Measurements from ENCODE around the gene IKBKG. TPM values are rescaled to one million over a fixed set of nuclear protein-coding genes. Genes with fewer than 3 reads are reported as not detected.

IKBKG gene
- total and polyA plus RNA-seq, 4 experiments from 2014 or later = 28.2 to 44.7 (median 39.5) TPM

- Histone ChIP-seq H3K27ac (ENCODE audit: low read depth, low read length) (no peak overlapping the region), H3K9me3 (ENCODE audit: control insufficient read depth in 1 of 2, low read length in 2 of 2) (no peaks in the 10 kb centered on the region), H3K27me3 (ENCODE audit: insufficient read depth, low read length) (no peaks in the 10 kb centered on the region), H3K4me3 (ENCODE audit: low read length in 2 of 2) (no peak overlapping the region), H3K36me3 (ENCODE audit: insufficient read depth, low read length) (no peaks in the 10 kb centered on the region), H3K4me1 (ENCODE audit: insufficient read depth, low read length) (peaks cover 5% of the 10 kb centered on the region)
- H3K9me3 Mint-ChIP-seq = peaks cover 0 to 5% (median 0%) of the 10 kb centered on the region in 8 donors
- ChIA-PET POLR2A (ENCODE audit: partially characterized antibody) (interaction anchor here (1.0 to 1.6 kb wide), 2 partner anchors 17 to 109 kb away, joined by 4 read pairs; partner anchors contain the start of genes RPL10 and SLC10A3), CTCF (ENCODE audit: partially characterized antibody) (interaction anchor here (1.2 kb wide), 1 partner anchor 19 kb away, joined by 5 read pairs; no protein-coding TSS in a partner anchor)
- H3K4me1 Mint-ChIP-seq = peaks cover 2 to 16% (median 6%) of the 10 kb centered on the region in 4 donors
- intact Hi-C loops (cut with micrococcal nuclease) = no loop called here
- no peak overlapping the region for H3K4me3 Mint-ChIP-seq
- peaks cover 9 to 15% of the 10 kb centered on the region in 2 donors for H3K36me3 Mint-ChIP-seq
- H3K27me3 Mint-ChIP-seq = no peaks in the 10 kb centered on the region
- H3K27ac Mint-ChIP-seq = no peak overlapping the region
- no peak for DNase-seq
These were observed 39.6 kb upstream of the IKBKG start for GRCh38 chrX:154507673-154508383.

GRCh38 chrX:154508384-154508745 lies 39.1 kb upstream of the IKBKG start:
- Mint-ChIP-seq H3K27ac (no peak overlapping the region), H3K27me3 (no peaks in the 10 kb centered on the region), H3K4me1 (peaks cover 2 to 17% (median 6%) of the 10 kb centered on the region in 4 donors), H3K4me3 (no peak overlapping the region), H3K9me3 (peaks cover 0 to 5% (median 0%) of the 10 kb centered on the region in 8 donors), H3K36me3 (peaks cover 9 to 15% of the 10 kb centered on the region in 2 donors)
- intact Hi-C loops (cut with micrococcal nuclease) = no loop called here
- H3K36me3 ChIP-seq (ENCODE audit: insufficient read depth, low read length) = no peaks in the 10 kb centered on the region
- no peak overlapping the region for H3K4me3 ChIP-seq (ENCODE audit: low read length in 2 of 2)
- peaks cover 5% of the 10 kb centered on the region for H3K4me1 ChIP-seq (ENCODE audit: insufficient read depth, low read length)
- no peak for DNase-seq
- H3K9me3 ChIP-seq (ENCODE audit: control insufficient read depth in 1 of 2, low read length in 2 of 2) = no peaks in the 10 kb centered on the region
- no peak overlapping the region for H3K27ac ChIP-seq (ENCODE audit: low read depth, low read length)
- H3K27me3 ChIP-seq (ENCODE audit: insufficient read depth, low read length) = no peaks in the 10 kb centered on the region
- ChIA-PET POLR2A (ENCODE audit: partially characterized antibody) (interaction anchor here (1.6 kb wide), 1 partner anchor 110 kb away, joined by 4 read pairs; the partner anchor contains the start of gene RPL10), CTCF (ENCODE audit: partially characterized antibody) (no interaction called here)

DNA sequence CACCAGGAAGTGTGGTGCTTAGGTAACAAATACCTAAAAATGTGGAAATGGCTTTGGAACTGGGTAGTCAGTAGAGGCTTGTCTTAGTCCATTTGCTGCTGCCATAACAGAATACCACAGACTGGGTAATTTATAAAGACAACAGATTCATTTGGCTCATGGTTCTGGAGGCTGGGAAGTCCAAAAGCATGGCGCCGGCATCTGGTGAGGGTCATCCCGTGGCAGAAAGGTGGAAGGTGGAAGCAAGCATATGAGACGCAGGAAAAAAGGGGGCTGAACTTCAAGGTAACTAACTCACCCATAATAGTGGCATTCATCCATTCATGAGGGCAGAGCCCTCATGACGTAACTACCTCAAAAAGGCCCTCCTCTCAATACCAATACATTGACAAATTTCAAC lies 38.0 kb upstream of the IKBKG start:
- ChIA-PET POLR2A (ENCODE audit: partially characterized antibody) (no interaction called here), CTCF (ENCODE audit: partially characterized antibody) (no interaction called here)
- peak overlapping the region in 1 of 7 donors; percentile 45 for H3K27ac Mint-ChIP-seq
- Histone ChIP-seq H3K9me3 (ENCODE audit: control insufficient read depth in 1 of 2, low read length in 2 of 2) (no peaks in the 10 kb centered on the region), H3K36me3 (ENCODE audit: insufficient read depth, low read length) (no peaks in the 10 kb centered on the region), H3K4me3 (ENCODE audit: low read length in 2 of 2) (no peak overlapping the region), H3K27me3 (ENCODE audit: insufficient read depth, low read length) (no peaks in the 10 kb centered on the region), H3K27ac (ENCODE audit: low read depth, low read length) (no peak overlapping the region), H3K4me1 (ENCODE audit: insufficient read depth, low read length) (peaks cover 5% of the 10 kb centered on the region)
- no peak for DNase-seq
- H3K27me3 Mint-ChIP-seq = no peaks in the 10 kb centered on the region
- peaks cover 9 to 15% of the 10 kb centered on the region in 2 donors for H3K36me3 Mint-ChIP-seq
- intact Hi-C loops (cut with micrococcal nuclease) = no loop called here
- peaks cover 0 to 5% (median 0%) of the 10 kb centered on the region in 8 donors for H3K9me3 Mint-ChIP-seq
- no peak overlapping the region for H3K4me3 Mint-ChIP-seq
- H3K4me1 Mint-ChIP-seq = peaks cover 6 to 24% (median 12%) of the 10 kb centered on the region in 4 donors

DNA sequence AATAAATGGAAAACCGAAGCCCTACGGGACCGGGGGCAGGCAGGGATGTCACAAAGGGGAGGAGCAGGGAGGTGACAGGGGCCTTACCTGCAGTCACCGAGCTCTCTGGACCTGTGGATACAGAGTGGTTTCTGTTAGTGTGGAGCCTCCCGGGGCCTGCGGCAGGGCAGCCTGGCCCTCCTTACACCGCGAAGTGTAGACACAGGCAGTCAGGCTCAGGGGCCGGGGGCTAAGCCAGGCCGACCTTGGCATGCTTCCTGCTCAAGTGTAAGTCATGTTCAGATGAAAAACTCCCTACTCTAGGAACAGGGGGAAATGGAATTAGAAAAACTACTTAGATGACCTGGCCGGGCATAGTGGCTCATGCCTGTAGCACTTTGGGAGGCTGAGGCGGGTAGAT lies 35.7 kb upstream of the IKBKG start:
- H3K36me3 Mint-ChIP-seq = peaks cover 10 to 15% of the 10 kb centered on the region in 2 donors
- H3K27ac ChIP-seq (ENCODE audit: low read depth, low read length) = peak overlapping the region; percentile 9
- no peaks in the 10 kb centered on the region for H3K27me3 Mint-ChIP-seq
- H3K27ac Mint-ChIP-seq = peak overlapping the region in 5 of 7 donors; percentile 24 to 77 (median 68)
- POLR2A ChIA-PET (ENCODE audit: partially characterized antibody) = no interaction called here
- H3K4me3 Mint-ChIP-seq = no peak overlapping the region
- DNase-seq = no peak
- H3K9me3 ChIP-seq (ENCODE audit: control insufficient read depth in 1 of 2, low read length in 2 of 2) = no peaks in the 10 kb centered on the region
- no peak overlapping the region for H3K4me3 ChIP-seq (ENCODE audit: low read length in 2 of 2)
- intact Hi-C loops (cut with micrococcal nuclease) = no loop called here
- peaks cover 0 to 5% (median 0%) of the 10 kb centered on the region in 8 donors for H3K9me3 Mint-ChIP-seq
- no peaks in the 10 kb centered on the region for H3K36me3 ChIP-seq (ENCODE audit: insufficient read depth, low read length)
- CTCF ChIA-PET (ENCODE audit: partially characterized antibody) = no interaction called here
- peaks cover 10 to 32% (median 21%) of the 10 kb centered on the region in 4 donors for H3K4me1 Mint-ChIP-seq
- no peaks in the 10 kb centered on the region for H3K27me3 ChIP-seq (ENCODE audit: insufficient read depth, low read length)
- H3K4me1 ChIP-seq (ENCODE audit: insufficient read depth, low read length) = peaks cover 14% of the 10 kb centered on the region

DNA sequence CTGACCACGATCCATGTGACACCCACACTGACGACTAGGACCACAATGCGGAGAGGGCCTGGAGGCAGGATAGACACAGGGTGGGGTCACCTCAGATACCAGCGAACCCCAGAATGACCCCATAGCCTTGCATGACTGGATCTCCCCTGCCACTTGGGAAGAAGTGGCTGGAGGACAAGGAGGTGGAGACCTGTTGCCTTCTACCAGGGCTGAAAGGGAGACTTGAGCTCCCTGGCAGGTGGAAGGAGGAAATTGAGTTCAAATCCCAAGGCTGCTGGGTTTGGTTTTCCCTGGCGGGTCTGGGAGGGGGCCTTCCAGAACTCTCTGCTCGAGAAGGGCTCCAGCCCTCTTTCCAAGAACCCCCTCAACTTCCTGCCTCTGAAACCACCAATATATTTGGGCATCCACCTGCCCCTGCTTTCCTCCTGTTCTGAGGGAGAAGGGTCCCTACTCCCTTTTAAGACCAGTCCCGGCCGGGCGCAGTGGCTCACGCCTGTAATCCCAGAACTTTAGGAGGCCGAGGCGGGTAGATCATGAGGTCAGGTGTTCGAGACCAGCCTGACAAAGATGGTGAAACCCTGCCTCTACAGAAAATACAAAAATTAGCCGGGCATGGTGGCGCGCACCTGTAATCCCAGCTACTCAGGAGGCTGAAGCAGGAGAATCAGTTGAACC lies 34.4 kb upstream of the IKBKG start:
- DNase-seq = no peak
- Histone ChIP-seq H3K4me1 (ENCODE audit: insufficient read depth, low read length) (peaks cover 18% of the 10 kb centered on the region), H3K27me3 (ENCODE audit: insufficient read depth, low read length) (no peaks in the 10 kb centered on the region), H3K36me3 (ENCODE audit: insufficient read depth, low read length) (no peaks in the 10 kb centered on the region), H3K9me3 (ENCODE audit: control insufficient read depth in 1 of 2, low read length in 2 of 2) (no peaks in the 10 kb centered on the region), H3K27ac (ENCODE audit: low read depth, low read length) (no peak overlapping the region), H3K4me3 (ENCODE audit: low read length in 2 of 2) (no peak overlapping the region)
- peaks cover 0 to 5% (median 0%) of the 10 kb centered on the region in 8 donors for H3K9me3 Mint-ChIP-seq
- no peak overlapping the region for H3K4me3 Mint-ChIP-seq
- H3K27ac Mint-ChIP-seq = no peak overlapping the region
- ChIA-PET CTCF (ENCODE audit: partially characterized antibody) (interaction anchor here (1.0 to 1.1 kb wide), 2 partner anchors 13 to 14 kb away, joined by 3 to 5 read pairs; no protein-coding TSS in a partner anchor), POLR2A (ENCODE audit: partially characterized antibody) (no interaction called here)
- H3K27me3 Mint-ChIP-seq = no peaks in the 10 kb centered on the region
- peaks cover 10 to 32% (median 21%) of the 10 kb centered on the region in 4 donors for H3K4me1 Mint-ChIP-seq
- intact Hi-C loops (cut with micrococcal nuclease) = no loop called here
- peaks cover 10 to 15% of the 10 kb centered on the region in 2 donors for H3K36me3 Mint-ChIP-seq

GRCh38 chrX:154513716-154514115 lies 33.7 kb upstream of the IKBKG start:
- Histone ChIP-seq H3K27ac (ENCODE audit: low read depth, low read length) (no peak overlapping the region), H3K4me1 (ENCODE audit: insufficient read depth, low read length) (peaks cover 18% of the 10 kb centered on the region), H3K36me3 (ENCODE audit: insufficient read depth, low read length) (no peaks in the 10 kb centered on the region), H3K4me3 (ENCODE audit: low read length in 2 of 2) (no peak overlapping the region), H3K27me3 (ENCODE audit: insufficient read depth, low read length) (no peaks in the 10 kb centered on the region), H3K9me3 (ENCODE audit: control insufficient read depth in 1 of 2, low read length in 2 of 2) (no peaks in the 10 kb centered on the region)
- Mint-ChIP-seq H3K4me1 (peaks cover 10 to 32% (median 21%) of the 10 kb centered on the region in 4 donors), H3K36me3 (peaks cover 10 to 11% of the 10 kb centered on the region in 2 donors), H3K27ac (peak overlapping the region in 5 of 7 donors; percentile 5 to 86 (median 78)), H3K9me3 (peaks cover 0 to 5% (median 0%) of the 10 kb centered on the region in 8 donors), H3K4me3 (peak overlapping the region in 7 of 8 donors; percentile 5 to 71 (median 18)), H3K27me3 (no peaks in the 10 kb centered on the region)
- no peak for DNase-seq
- POLR2A ChIA-PET (ENCODE audit: partially characterized antibody) = interaction anchor here (0.6 to 4.2 kb wide), 3 partner anchors 23 to 377 kb away, joined by 3 to 26 read pairs (median 3); partner anchors contain the start of gene SLC10A3
- CTCF ChIA-PET (ENCODE audit: partially characterized antibody) = interaction anchor here (1.0 to 1.1 kb wide), 2 partner anchors 13 to 14 kb away, joined by 3 to 5 read pairs; no protein-coding TSS in a partner anchor
- intact Hi-C loops (cut with micrococcal nuclease) = no loop called here

All from CD4-positive, alpha-beta memory T cell (primary cell).